LNCaP clone FGC (cell line): ENCODE measurements around the gene CTBP2.

Experiments used
- DNase-seq: peaks from one replicate; pipeline ENCODE4 v3.0.0-alpha.2; 2011; ENCODE audit warnings: low read depth
- H3K4me3 ChIP-seq: 2 replicates; pipeline ENCODE4 v1.5.1; 2011; ENCODE audit warnings: mild to moderate bottlenecking, low read depth, low read length, control low read depth
- CTCF ChIP-seq: IDR thresholded peaks from 2 replicates; pipeline ENCODE4 v1.5.1; 2012; ENCODE audit warnings: mild to moderate bottlenecking; ENCODE audit not compliant: control insufficient read depth, insufficient read depth; ENCODE audit errors: extremely low read depth

Gene CTBP2

DNA sequence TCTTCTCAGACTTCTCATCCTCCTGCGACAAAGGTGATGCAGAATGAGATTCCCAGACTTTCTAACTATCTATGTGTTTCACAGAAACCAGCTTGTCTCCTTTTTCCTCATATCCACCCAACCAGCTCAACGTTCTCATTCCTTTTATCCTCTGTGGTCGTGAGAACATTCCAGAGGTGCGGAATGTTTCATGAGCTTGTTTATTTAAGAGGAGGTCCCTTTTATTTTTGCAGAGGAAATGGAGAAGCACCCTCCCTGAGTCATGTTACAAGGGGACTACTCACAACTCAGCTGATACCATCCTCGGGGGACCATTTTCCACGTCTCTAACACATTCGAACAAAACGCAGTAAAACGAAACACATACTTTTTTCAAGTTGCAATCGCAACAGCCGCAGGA is 125.2 kb downstream of the CTBP2 start:
- no peak for DNase-seq
- TF ChIP-seq CTCF = no peak
- H3K4me3 ChIP-seq = no peak overlapping the region

- no peak overlapping the region for H3K4me3 ChIP-seq
- no peak for TF ChIP-seq CTCF
- DNase-seq = peak; percentile 41
These were observed 125.7 kb downstream of the CTBP2 start for GRCh38 chr10:125034675-125035074.

- TF ChIP-seq CTCF = no peak
These were observed 127.0 kb downstream of the CTBP2 start for GRCh38 chr10:125033146-125033924.

GRCh38 chr10:125032474-125033020 is 127.8 kb downstream of the CTBP2 start:
- no peak for TF ChIP-seq CTCF
- H3K4me3 ChIP-seq = no peak overlapping the region
- no peak for DNase-seq

More at GRCh38 chr10:125033146-125033924, 127.0 kb downstream of the CTBP2 start:
- H3K4me3 ChIP-seq = no peak overlapping the region
- no peak for DNase-seq

- H3K4me3 ChIP-seq = no peak overlapping the region
- DNase-seq = no peak
- no peak for TF ChIP-seq CTCF
These were observed 129.7 kb downstream of the CTBP2 start for GRCh38 chr10:125030567-125031197.

GRCh38 chr10:125029584-125030242 is 130.7 kb downstream of the CTBP2 start:
- H3K4me3 ChIP-seq = no peak overlapping the region
- no peak for TF ChIP-seq CTCF
- DNase-seq = peak; percentile 54
